ENCODE results near the gene SKP1. TPM values are rescaled to one million over a fixed set of nuclear protein-coding genes. Genes with fewer than 3 reads are reported as not detected.

Gene SKP1
- total and polyA plus RNA-seq, 9 of the 15 experiments (the other 6 are each of a cell fraction or from before 2014, with no cell fraction given), result 301 to 2,109 (median 639) TPM

GRCh38 chr5:134140530-134141201, 36.1 kb downstream of the SKP1 start (continued):
- no peak for TF ChIP-seq PHB2 (IDR thresholded peaks at IDR 0.05; ENCODE audit: low read depth)
- peak; percentile 85 for TF ChIP-seq BHLHE40 (IDR thresholded peaks at IDR 0.05; ENCODE audit: low read length)
- no peak for TF ChIP-seq FOXK1 (CRISPR knock-in tag; IDR thresholded peaks at IDR 0.05; ENCODE audit: borderline replicate concordance)
- no peak for TF ChIP-seq FOXK2 (conservative IDR thresholded peaks at IDR 0.05 in 1 of 2, IDR thresholded peaks at IDR 0.05 in 1 of 2; ENCODE audit: low read depth in 2 of 2)
- no peak for TF ChIP-seq STAT5B (CRISPR knock-in tag; IDR thresholded peaks at IDR 0.05)
- TF ChIP-seq SMARCA4 (IDR thresholded peaks at IDR 0.05), result peak; percentile 39; the same call in 1 of the 2 replicates
- no peak for TF ChIP-seq LEF1 (IDR thresholded peaks at IDR 0.05)
- TF ChIP-seq SLC30A9 (CRISPR knock-in tag; IDR thresholded peaks at IDR 0.05), result no peak
- TF ChIP-seq ZNF785 (CRISPR knock-in tag; IDR thresholded peaks at IDR 0.05), result no peak
- no peak for TF ChIP-seq CBX5 (IDR thresholded peaks at IDR 0.05; ENCODE audit: borderline replicate concordance, low read depth)
- TF ChIP-seq, protein P1, sequence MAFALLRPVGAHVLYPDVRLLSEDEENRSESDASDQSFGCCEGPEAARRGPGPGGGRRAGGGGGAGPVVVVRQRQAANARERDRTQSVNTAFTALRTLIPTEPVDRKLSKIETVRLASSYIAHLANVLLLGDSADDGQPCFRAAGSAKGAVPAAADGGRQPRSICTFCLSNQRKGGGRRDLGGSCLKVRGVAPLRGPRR (CRISPR knock-in tag; IDR thresholded peaks at IDR 0.05), result no peak
- no peak for TF ChIP-seq ZBTB49 (CRISPR knock-in tag; IDR thresholded peaks at IDR 0.05; ENCODE audit: borderline replicate concordance)
- no peak for TF ChIP-seq ZNF165 (CRISPR knock-in tag; IDR thresholded peaks at IDR 0.05; ENCODE audit: borderline replicate concordance)
- TF ChIP-seq SRSF3 (IDR thresholded peaks at IDR 0.05; ENCODE audit: insufficient read depth, low read length), result no peak
- TF ChIP-seq ZFP1 (CRISPR knock-in tag; IDR thresholded peaks at IDR 0.05), result no peak
- no peak for TF ChIP-seq FOS (IDR thresholded peaks at IDR 0.05; ENCODE audit: extremely low read depth, insufficient read length)
- TF ChIP-seq HLTF (IDR thresholded peaks at IDR 0.05), result no peak
- TF ChIP-seq TCF3 (CRISPR knock-in tag; IDR thresholded peaks at IDR 0.05), result peak; percentile 58
- no peak for TF ChIP-seq RFX5 (IDR thresholded peaks at IDR 0.05; ENCODE audit: low read depth, low read length)
- no peak for TF ChIP-seq CREB1 (IDR thresholded peaks at IDR 0.05)
- TF ChIP-seq CREB1 (CRISPR knock-in tag; IDR thresholded peaks at IDR 0.05), result no peak
- no peak for TF ChIP-seq ZNF778 (CRISPR knock-in tag; IDR thresholded peaks at IDR 0.05)
- no peak for TF ChIP-seq PATZ1 (CRISPR knock-in tag; IDR thresholded peaks at IDR 0.05; ENCODE audit: borderline replicate concordance)
- TF ChIP-seq, protein P2, sequence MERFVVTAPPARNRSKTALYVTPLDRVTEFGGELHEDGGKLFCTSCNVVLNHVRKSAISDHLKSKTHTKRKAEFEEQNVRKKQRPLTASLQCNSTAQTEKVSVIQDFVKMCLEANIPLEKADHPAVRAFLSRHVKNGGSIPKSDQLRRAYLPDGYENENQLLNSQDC (CRISPR knock-in tag; IDR thresholded peaks at IDR 0.05), result no peak
- TF ChIP-seq ZEB2 (IDR thresholded peaks at IDR 0.05), result peak; percentile 65
- no peak for TF ChIP-seq IRF2 (CRISPR knock-in tag; IDR thresholded peaks at IDR 0.05)
- no peak for TF ChIP-seq ZFX (CRISPR knock-in tag; IDR thresholded peaks at IDR 0.05)

All from K562 (cell line).